MM.1S (cell line): ENCODE data around the gene ZNF735.
A peak's percentile ranks its signal among the peaks of the same experiment; 100 is the strongest.

Experiments
- EZH2 ChIP-seq: fragments of 300-600 bp; sonication (generic); optimal IDR thresholded peaks from 2 replicates; pipeline ENCODE3; 2017; ENCODE audit warnings: low read depth, mild to moderate bottlenecking, antibody characterized with exemption, low read length, mixed read lengths
- EZH2phosphoT487 ChIP-seq: fragments of 300-600 bp; sonication (generic); IDR thresholded peaks from 2 replicates; pipeline ENCODE4 v1.6.1; 2018; ENCODE audit warnings: antibody characterized with exemption, low read length
- TF ChIP-seq, protein P1 (sequence below): fragments of 300-600 bp; sonication (generic); IDR thresholded peaks from 2 replicates; pipeline ENCODE4 v1.5.1; 2016; ENCODE audit warnings: antibody characterized with exemption, low read length, mixed read lengths

- TF ChIP-seq EZH2phosphoT487 = no peak
- TF ChIP-seq, protein P1, sequence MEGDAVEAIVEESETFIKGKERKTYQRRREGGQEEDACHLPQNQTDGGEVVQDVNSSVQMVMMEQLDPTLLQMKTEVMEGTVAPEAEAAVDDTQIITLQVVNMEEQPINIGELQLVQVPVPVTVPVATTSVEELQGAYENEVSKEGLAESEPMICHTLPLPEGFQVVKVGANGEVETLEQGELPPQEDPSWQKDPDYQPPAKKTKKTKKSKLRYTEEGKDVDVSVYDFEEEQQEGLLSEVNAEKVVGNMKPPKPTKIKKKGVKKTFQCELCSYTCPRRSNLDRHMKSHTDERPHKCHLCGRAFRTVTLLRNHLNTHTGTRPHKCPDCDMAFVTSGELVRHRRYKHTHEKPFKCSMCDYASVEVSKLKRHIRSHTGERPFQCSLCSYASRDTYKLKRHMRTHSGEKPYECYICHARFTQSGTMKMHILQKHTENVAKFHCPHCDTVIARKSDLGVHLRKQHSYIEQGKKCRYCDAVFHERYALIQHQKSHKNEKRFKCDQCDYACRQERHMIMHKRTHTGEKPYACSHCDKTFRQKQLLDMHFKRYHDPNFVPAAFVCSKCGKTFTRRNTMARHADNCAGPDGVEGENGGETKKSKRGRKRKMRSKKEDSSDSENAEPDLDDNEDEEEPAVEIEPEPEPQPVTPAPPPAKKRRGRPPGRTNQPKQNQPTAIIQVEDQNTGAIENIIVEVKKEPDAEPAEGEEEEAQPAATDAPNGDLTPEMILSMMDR = peak; percentile 51
- no peak for TF ChIP-seq EZH2
These were observed 23.8 kb upstream of the ZNF735 start for GRCh38 chr7:64183126-64183742.
